SK-N-MC (cell line): Measurements from ENCODE around the gene VSTM4.

ENCODE experiments used
- DNase-seq: peaks from one replicate; pipeline ENCODE4 v3.0.0-alpha.2; 2011; ENCODE audit warnings: low read depth, low spot score
- H3K27ac ChIP-seq: fragments of 200-600 bp; sonication (generic); 2 replicates; pipeline ENCODE4 v1.5.1; 2016; ENCODE audit warnings: mixed run types
- H3K36me3 ChIP-seq: fragments of 200-600 bp; sonication (generic); 2 replicates; pipeline ENCODE4 v1.6.1; 2017; ENCODE audit warnings: antibody characterized with exemption, low read length, mixed read lengths; ENCODE audit not compliant: insufficient read depth
- H3K4me3 ChIP-seq: fragments of 200-600 bp; sonication (generic); 2 replicates; pipeline ENCODE4 v1.5.1; 2016
- H3K9ac ChIP-seq: fragments of 200-600 bp; sonication (generic); 2 replicates; pipeline ENCODE4 v1.8.0; 2017; ENCODE audit warnings: mixed run types, mixed read lengths; ENCODE audit not compliant: insufficient read length
- H3K9me3 ChIP-seq: fragments of 200-600 bp; sonication (generic); 2 replicates; pipeline ENCODE4 v1.6.1; 2017; ENCODE audit warnings: low read depth, mild to moderate bottlenecking, antibody characterized with exemption, low read length, moderate library complexity, mixed read lengths
- EZH2 ChIP-seq: fragments of 200-600 bp; sonication (generic); IDR thresholded peaks from one replicate; pipeline ENCODE4 v1.6.1; 2017; ENCODE audit warnings: antibody characterized with exemption
- FOXP2 ChIP-seq: optimal IDR thresholded peaks from 2 replicates; pipeline ENCODE3; 2011; ENCODE audit warnings: mild to moderate bottlenecking, moderate library complexity; ENCODE audit not compliant: insufficient read depth; ENCODE audit errors: extremely low read length, control extremely low read depth
- POLR2AphosphoS5 ChIP-seq: IDR thresholded peaks from 2 replicates; pipeline ENCODE4 v1.6.1; 2012; ENCODE audit warnings: mild to moderate bottlenecking, low read depth, low read length, borderline replicate concordance

VSTM4 gene, protein sequence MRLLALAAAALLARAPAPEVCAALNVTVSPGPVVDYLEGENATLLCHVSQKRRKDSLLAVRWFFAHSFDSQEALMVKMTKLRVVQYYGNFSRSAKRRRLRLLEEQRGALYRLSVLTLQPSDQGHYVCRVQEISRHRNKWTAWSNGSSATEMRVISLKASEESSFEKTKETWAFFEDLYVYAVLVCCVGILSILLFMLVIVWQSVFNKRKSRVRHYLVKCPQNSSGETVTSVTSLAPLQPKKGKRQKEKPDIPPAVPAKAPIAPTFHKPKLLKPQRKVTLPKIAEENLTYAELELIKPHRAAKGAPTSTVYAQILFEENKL

DNA sequence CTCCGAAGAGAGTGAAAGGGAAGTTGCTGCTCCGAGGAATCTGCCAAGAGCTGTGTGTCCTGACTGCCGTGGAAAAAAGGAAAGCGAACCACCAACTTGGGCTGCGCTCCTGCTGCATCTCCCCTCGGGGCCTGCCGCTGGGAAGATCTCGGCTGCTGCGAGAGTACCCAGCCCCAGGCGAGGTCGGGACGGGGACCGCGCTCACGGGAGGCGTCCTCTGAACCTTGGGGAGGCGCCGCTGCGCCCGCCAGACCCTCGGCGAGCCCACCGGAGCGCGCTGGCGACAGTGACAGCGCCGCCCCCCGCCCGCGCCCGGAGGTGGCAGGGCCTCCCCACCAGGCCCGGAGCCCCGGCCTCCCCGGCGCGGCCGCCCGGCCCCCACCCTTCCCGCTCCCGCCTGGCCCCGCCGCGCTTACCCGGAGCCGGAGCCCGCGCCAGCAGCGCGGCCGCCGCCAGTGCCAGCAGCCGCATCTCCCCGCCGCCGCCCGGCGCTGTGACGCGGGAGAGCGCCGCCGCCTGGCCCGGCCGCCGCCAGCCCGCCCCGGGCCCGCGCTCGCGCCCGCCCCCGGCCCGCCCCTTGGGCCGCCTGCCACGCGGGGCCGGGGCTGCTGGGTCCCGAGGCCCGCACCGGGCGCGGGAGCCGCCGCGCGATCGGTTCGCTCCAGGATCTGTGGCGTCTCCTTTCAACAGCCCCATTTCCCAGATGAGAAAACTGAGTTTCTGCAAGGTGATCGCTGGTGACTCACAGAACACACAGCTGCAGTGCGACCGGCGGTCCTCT, at the start of gene VSTM4:
VSTM4 (minus strand) TSS at position 508 of the 781 bp plus-strand sequence; CDS start at position 471, 37 bp downstream.
- Histone ChIP-seq H3K9me3 (no peaks in the 10 kb centered on the region), H3K36me3 (no peaks in the 10 kb centered on the region), H3K4me3 (no peak within 1 kb of the TSS), H3K9ac (no peak within 1 kb of the TSS), H3K27ac (no peak within 1 kb of the TSS)
- TF ChIP-seq POLR2AphosphoS5 (no peak), FOXP2 (no peak), EZH2 (no peak)
- no peak for DNase-seq

DNA sequence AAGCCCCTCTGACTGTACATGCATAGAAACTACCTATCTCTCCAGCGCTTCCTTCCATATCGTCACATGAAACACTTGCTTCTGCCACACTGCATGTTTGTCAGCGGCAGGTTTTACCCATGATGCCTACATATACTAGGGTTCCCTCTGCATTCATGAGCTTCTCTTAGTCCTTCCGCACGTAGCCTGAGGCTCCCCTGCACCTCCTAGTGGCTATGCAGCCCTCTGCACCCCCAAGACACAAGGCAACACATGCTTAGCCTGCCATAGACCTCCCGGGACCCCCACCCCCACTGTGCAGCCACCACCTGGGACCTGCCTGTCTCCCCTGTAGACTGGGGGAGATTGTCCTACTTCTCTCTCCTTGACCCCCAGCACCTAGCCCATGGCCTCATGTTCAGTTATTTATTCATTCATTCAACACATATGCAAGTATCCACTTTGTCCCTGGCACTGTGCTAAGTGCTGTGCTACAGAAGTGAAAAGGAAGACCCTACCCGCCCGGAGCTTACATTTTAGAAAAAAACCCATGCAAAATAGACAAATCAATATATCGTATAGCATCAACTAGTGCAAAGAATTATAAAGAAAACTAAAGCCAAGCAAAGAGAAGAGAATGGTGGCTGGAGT, 49.4 kb upstream of the VSTM4 start:
- H3K27ac ChIP-seq: no peak overlapping the region
- TF ChIP-seq FOXP2 (no peak), EZH2 (no peak), POLR2AphosphoS5 (no peak)
- DNase-seq: no peak

DNA sequence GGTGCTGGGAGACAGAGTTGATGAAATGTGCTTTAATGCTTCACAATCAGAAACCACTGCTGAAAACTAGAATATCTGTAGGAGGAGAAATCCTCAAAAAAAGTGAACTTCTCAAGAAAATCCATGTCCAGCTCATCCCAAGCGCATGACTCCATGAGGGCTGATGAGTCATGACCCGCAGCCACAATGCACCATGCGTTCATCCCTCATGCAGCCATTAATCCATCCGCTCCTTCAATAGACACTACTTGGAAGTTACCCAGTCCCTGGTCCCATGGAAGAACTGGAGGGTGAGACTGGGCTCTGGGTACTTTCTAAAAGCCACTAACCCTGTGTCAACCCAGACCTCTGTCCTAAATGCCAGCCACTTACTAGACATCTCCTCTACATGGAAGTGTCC, 48.4 kb upstream of the VSTM4 start:
- Histone ChIP-seq H3K36me3 (no peaks in the 10 kb centered on the region), H3K27ac (no peak overlapping the region), H3K9me3 (no peaks in the 10 kb centered on the region), H3K9ac (no peak overlapping the region), H3K4me3 (no peak overlapping the region)
- DNase-seq: no peak
- TF ChIP-seq FOXP2: no peak
- no peak for TF ChIP-seq POLR2AphosphoS5
- no peak for TF ChIP-seq EZH2

More for the DNA sequence above, 49.4 kb upstream of the VSTM4 start:
- no peaks in the 10 kb centered on the region for H3K36me3 ChIP-seq
- H3K9ac ChIP-seq: no peak overlapping the region
- no peaks in the 10 kb centered on the region for H3K9me3 ChIP-seq
- no peak overlapping the region for H3K4me3 ChIP-seq

DNA sequence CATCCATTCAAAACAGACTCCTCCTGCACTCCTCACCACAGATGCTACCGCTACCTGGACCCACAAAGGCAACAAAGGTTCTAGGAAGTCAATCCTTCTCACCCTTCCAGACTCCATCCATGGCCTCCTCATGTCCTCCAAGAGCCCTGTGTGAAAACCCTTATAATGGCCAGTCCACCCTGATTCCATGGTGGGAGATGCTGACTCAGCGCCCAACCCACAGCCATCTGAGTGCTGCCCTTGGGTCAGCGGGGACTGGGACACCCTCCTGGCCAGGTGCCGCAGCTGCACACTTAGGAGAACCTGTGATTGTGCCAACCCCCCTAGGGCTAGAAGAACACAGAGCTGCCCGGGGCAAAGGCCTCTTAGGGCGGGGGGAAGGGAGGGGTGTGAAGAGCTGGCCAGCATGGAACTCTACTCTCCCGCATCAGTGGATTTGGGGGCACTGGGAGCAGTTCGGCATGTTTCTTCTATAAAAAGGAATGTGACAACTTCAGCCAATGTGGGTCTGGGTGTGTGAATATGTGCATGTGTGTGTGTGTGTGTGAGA, 47.5 kb upstream of the VSTM4 start:
- H3K36me3 ChIP-seq: no peaks in the 10 kb centered on the region
- TF ChIP-seq POLR2AphosphoS5: no peak
- no peak for TF ChIP-seq FOXP2
- no peak for TF ChIP-seq EZH2
- H3K9ac ChIP-seq: no peak overlapping the region

DNA sequence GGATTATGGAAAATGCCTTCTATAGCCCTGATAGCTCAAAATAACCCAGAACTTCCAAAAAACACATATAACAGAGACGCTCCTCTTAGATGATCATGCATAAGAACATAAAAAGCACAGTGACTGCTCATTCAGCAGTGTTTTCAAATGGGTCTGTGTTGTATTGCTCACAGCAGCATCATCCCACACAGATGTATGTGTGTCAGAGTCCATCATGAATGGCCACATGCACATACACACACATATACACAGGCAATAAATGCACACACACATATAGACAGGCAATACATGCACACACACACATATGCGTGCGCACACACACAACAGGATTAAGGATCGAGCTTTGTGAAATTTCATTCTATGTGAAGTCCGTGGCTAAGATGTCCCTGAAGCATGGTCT, 46.7 kb upstream of the VSTM4 start:
- Histone ChIP-seq H3K27ac (no peak overlapping the region), H3K9me3 (no peaks in the 10 kb centered on the region), H3K4me3 (no peak overlapping the region), H3K9ac (no peak overlapping the region), H3K36me3 (no peaks in the 10 kb centered on the region)
- DNase-seq: no peak
- TF ChIP-seq FOXP2 (no peak), POLR2AphosphoS5 (no peak), EZH2 (no peak)

More for the DNA sequence above, 47.5 kb upstream of the VSTM4 start:
- Histone ChIP-seq H3K27ac (no peak overlapping the region), H3K9me3 (no peaks in the 10 kb centered on the region), H3K4me3 (no peak overlapping the region)
- DNase-seq: no peak

DNA sequence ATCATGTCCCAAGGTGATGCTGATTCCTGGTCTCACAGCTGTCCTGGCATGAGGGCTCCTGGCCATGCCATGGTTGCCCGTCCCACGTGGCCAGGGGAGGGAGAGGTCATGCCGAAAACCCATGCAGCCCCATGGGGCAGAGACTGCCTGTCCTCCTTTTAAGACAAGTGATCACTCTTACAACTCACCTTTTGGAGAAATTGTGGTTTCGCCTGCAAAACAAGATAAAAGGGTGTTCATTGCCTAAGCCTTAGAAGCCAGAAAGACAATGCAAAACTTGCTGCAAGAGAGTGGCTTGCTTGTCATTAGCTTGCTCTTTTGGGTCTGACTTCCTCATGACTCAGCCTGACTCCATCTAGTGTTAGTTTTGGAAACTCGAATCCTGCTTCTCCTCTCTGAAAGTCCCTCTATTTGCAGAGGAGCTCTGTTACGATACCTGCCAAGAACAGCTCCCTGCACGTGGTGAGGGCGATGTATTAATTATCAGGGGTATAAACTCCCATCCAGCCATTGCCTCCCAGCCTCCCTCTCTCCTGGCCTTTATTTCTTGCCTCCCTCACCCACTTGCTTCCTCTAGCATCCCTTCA, 46.2 kb upstream of the VSTM4 start:
- Histone ChIP-seq H3K36me3 (no peaks in the 10 kb centered on the region), H3K9ac (no peak overlapping the region), H3K9me3 (no peaks in the 10 kb centered on the region), H3K27ac (no peak overlapping the region), H3K4me3 (no peak overlapping the region)
- TF ChIP-seq FOXP2: no peak
- TF ChIP-seq EZH2: no peak
- TF ChIP-seq POLR2AphosphoS5: no peak
- DNase-seq: no peak

DNA sequence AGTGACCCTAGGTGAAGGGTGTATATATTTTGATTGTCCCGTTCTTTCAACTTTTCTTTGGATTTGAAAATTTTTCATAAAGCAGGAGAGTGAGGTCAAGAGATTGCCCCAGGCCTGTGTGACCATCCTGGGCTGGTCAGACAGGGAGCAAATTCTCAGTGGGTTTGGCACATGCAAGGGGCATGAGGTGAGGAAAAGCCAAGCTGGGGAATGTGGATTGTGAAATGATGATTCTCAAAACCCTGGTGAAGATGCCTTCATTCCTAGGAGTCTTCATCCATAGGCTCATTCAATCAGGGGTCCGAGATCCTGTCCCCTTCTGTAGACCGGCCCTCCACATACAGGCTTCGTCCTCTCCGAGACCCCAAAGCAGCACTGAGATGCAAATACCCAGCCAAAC, 45.5 kb upstream of the VSTM4 start:
- no peaks in the 10 kb centered on the region for H3K36me3 ChIP-seq
- no peak for DNase-seq

DNA sequence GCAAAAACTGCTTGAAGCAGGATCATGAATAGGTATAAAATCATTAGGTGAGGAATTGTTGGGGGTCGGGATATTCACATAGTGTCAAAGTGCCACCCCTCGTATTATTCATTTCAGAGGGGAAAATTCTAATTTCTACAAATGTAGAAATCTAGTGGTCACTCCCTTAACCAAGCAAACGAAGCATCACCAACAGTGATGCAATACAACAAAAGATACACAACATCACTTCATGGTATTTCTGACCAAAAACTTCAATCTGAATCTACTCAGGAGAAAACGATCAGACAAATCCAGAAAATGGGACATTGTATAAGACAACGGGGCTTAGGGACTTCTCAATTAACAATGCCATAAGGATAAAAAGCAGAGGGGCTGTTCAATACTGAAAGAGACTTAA, 44.8 kb upstream of the VSTM4 start:
- H3K9me3 ChIP-seq: no peaks in the 10 kb centered on the region
- no peaks in the 10 kb centered on the region for H3K36me3 ChIP-seq
- no peak overlapping the region for H3K4me3 ChIP-seq
- no peak overlapping the region for H3K27ac ChIP-seq
- no peak for DNase-seq
- TF ChIP-seq EZH2: no peak
- no peak overlapping the region for H3K9ac ChIP-seq

More for the DNA sequence above, 45.5 kb upstream of the VSTM4 start:
- Histone ChIP-seq H3K9ac (no peak overlapping the region), H3K27ac (no peak overlapping the region), H3K4me3 (no peak overlapping the region), H3K9me3 (no peaks in the 10 kb centered on the region)
- no peak for TF ChIP-seq FOXP2
